ENCODE data around the gene EPB41L4A.

DNA sequence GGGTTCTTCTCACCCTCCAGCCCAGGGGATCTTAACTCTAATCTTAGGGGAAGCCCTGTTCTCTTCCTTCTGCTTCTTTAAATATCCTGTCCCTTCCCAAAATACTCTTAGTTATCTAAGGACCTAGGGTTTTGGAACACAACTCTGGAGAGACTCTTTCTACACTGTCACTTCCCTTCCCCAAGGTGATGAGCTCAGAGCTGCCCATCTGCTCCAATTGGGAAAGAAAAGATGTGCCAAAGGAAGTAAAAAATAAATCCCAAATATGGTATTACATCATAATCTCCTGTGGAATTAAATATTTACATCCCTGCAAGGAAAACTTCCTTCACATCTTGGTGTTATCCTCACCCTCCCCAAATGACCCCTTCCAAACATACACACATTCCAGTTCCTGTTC, 291.2 kb downstream of the EPB41L4A start:
- TF ChIP-seq, protein P1, sequence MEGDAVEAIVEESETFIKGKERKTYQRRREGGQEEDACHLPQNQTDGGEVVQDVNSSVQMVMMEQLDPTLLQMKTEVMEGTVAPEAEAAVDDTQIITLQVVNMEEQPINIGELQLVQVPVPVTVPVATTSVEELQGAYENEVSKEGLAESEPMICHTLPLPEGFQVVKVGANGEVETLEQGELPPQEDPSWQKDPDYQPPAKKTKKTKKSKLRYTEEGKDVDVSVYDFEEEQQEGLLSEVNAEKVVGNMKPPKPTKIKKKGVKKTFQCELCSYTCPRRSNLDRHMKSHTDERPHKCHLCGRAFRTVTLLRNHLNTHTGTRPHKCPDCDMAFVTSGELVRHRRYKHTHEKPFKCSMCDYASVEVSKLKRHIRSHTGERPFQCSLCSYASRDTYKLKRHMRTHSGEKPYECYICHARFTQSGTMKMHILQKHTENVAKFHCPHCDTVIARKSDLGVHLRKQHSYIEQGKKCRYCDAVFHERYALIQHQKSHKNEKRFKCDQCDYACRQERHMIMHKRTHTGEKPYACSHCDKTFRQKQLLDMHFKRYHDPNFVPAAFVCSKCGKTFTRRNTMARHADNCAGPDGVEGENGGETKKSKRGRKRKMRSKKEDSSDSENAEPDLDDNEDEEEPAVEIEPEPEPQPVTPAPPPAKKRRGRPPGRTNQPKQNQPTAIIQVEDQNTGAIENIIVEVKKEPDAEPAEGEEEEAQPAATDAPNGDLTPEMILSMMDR (IDR thresholded peaks at IDR 0.05): no peak
- TF ChIP-seq ZFX (IDR thresholded peaks at IDR 0.05; ENCODE audit: borderline replicate concordance): no peak
